Globus pallidus (tissue), 1 donor: ENCODE results near the gene CALR.
"Not testable (repeated sequence)": the region's sequence is repeated elsewhere in the genome, so short reads cannot be mapped to it uniquely, and the experiment has no call there.

ENCODE experiments used
- DNase-seq: peaks from one replicate; pipeline ENCODE4 v3.0.0-alpha.2; 2015; ENCODE audit warnings: low spot score

The CALR gene

GRCh38 chr19:12933287-12934072 is 4.9 kb upstream of the CALR start, which contains the start of gene FARSA:
Gene FARSA, minus strand, starts transcription at chr19:12933711. Its CDS starts 15 bp downstream, at chr19:12933696.
- peak; percentile 94 for DNase-seq

GRCh38 chr19:12935071-12935470 is 3.3 kb upstream of the CALR start:
- no peak for DNase-seq

GRCh38 chr19:12936582-12936981 is 1.8 kb upstream of the CALR start:
- no peak for DNase-seq

GRCh38 chr19:12937093-12937926 is 1.1 kb upstream of the CALR start:
- DNase-seq, result peak; percentile 40

- DNase-seq, result no peak
Observed at GRCh38 chr19:12938779-12939601, 581 bp downstream of the CALR start.

GRCh38 chr19:12939975-12940423 is 1.6 kb downstream of the CALR start:
- DNase-seq, result no peak

- DNase-seq, result no peak
Observed at GRCh38 chr19:12940897-12941296, 2.5 kb downstream of the CALR start.

- no peak for DNase-seq
Observed at GRCh38 chr19:12943437-12944044, 5.1 kb downstream of the CALR start.

GRCh38 chr19:12944104-12944674 is 5.8 kb downstream of the CALR start:
- no peak for DNase-seq

GRCh38 chr19:12945479-12946091 is 7.2 kb downstream of the CALR start, which contains the start of gene RAD23A:
Gene RAD23A, plus strand, starts transcription at chr19:12945862. Its CDS starts 87 bp downstream, at chr19:12945949.
- DNase-seq, result peak; percentile 87

- no peak for DNase-seq
Observed at GRCh38 chr19:12946092-12946721, 7.8 kb downstream of the CALR start.

GRCh38 chr19:12946731-12947496 is 8.5 kb downstream of the CALR start:
- DNase-seq, result no peak

GRCh38 chr19:12947702-12948611 is 9.5 kb downstream of the CALR start:
- DNase-seq, result no peak

GRCh38 chr19:12948612-12949362 is 10.4 kb downstream of the CALR start:
- no peak for DNase-seq

GRCh38 chr19:12949363-12950283 is 11.2 kb downstream of the CALR start:
- no peak for DNase-seq

GRCh38 chr19:12952050-12952449 is 13.6 kb downstream of the CALR start:
- DNase-seq, result not testable (repeated sequence)
